ENCODE results near the gene GRM4. TPM values are rescaled to one million over a fixed set of nuclear protein-coding genes. Genes with fewer than 3 reads are reported as not detected.

GRM4 gene
- total RNA-seq, 1 experiment from 2014 or later, result not detected

- Histone ChIP-seq H3K36me3 (ENCODE audit: low read depth, low read length) (no peaks in the 10 kb centered on the region), H3K4me3 (ENCODE audit: low read length) (no peak overlapping the region), H3K79me2 (ENCODE audit: low read length) (no peaks in the 10 kb centered on the region), H3K9me3 (ENCODE audit: low read length) (no peaks in the 10 kb centered on the region), H3K4me2 (ENCODE audit: low read length) (no peak overlapping the region), H4K20me1 (ENCODE audit: low read length) (no peaks in the 10 kb centered on the region), H2AFZ (ENCODE audit: low read length) (no peak overlapping the region), H3K4me1 (ENCODE audit: insufficient read depth, low read length) (peaks cover 3% of the 10 kb centered on the region; the same call in 1 of the 2 replicates), H3K9me2 (replicated peaks; ENCODE audit: low read length) (no peaks in the 10 kb centered on the region), H3K27me3 (ENCODE audit: low read length) (peaks cover 22% of the 10 kb centered on the region), H3K27ac (ENCODE audit: low read length) (no peak overlapping the region), H3K9ac (ENCODE audit: low read length) (no peak overlapping the region), H3F3A (ENCODE audit: low read length, unreplicated experiment) (no peaks in the 10 kb centered on the region)
- DNase-seq, result no peak
- ChIA-PET CTCF (interaction anchor here (0.6 kb wide), 1 partner anchor 98 kb away, joined by 3 read pairs; no protein-coding TSS in a partner anchor), POLR2A (ENCODE audit: unreplicated experiment) (no interaction called here)
- ATAC-seq, result no peak
- no TSS peak for BruUV-seq (replicated peaks)
- TF ChIP-seq EZH2 (IDR thresholded peaks at IDR 0.05; ENCODE audit: low read length, unreplicated experiment), result no peak
- intact Hi-C loops (cut with micrococcal nuclease), result loop anchor here (5.0 kb wide), 1 partner anchor 386 kb away; no protein-coding TSS in a partner anchor
Observed at GRCh38 chr6:34152806-34153520, 7.1 kb upstream of the GRM4 start.

- intact Hi-C loops (cut with micrococcal nuclease), result loop anchor here (5.0 kb wide), 1 partner anchor 385 kb away; no protein-coding TSS in a partner anchor
- Histone ChIP-seq H3K27me3 (ENCODE audit: low read length) (peaks cover 22% of the 10 kb centered on the region), H3K4me1 (ENCODE audit: insufficient read depth, low read length) (peaks cover 3% of the 10 kb centered on the region; the same call in 1 of the 2 replicates), H3K9me3 (ENCODE audit: low read length) (no peaks in the 10 kb centered on the region), H3K79me2 (ENCODE audit: low read length) (no peaks in the 10 kb centered on the region), H4K20me1 (ENCODE audit: low read length) (no peaks in the 10 kb centered on the region), H3K9me2 (replicated peaks; ENCODE audit: low read length) (no peaks in the 10 kb centered on the region), H3K4me3 (ENCODE audit: low read length) (no peak overlapping the region), H3K4me2 (ENCODE audit: low read length) (no peak overlapping the region), H3K9ac (ENCODE audit: low read length) (no peak overlapping the region), H3K36me3 (ENCODE audit: low read depth, low read length) (no peaks in the 10 kb centered on the region), H3K27ac (ENCODE audit: low read length) (no peak overlapping the region), H2AFZ (ENCODE audit: low read length) (no peak overlapping the region), H3F3A (ENCODE audit: low read length, unreplicated experiment) (no peaks in the 10 kb centered on the region)
- BruUV-seq (replicated peaks), result no TSS peak
- ChIA-PET POLR2A (ENCODE audit: unreplicated experiment) (no interaction called here), CTCF (interaction anchor here (0.6 kb wide), 1 partner anchor 97 kb away, joined by 3 read pairs; no protein-coding TSS in a partner anchor)
- ATAC-seq (no peak), DNase-seq (no peak)
- TF ChIP-seq EZH2 (IDR thresholded peaks at IDR 0.05; ENCODE audit: low read length, unreplicated experiment) (no peak), CTCF (conservative IDR thresholded peaks at IDR 0.05; ENCODE audit: low read depth, low read length) (no peak), EZH2phosphoT487 (IDR thresholded peaks at IDR 0.05; ENCODE audit: borderline replicate concordance, low read length) (no peak)
Observed at GRCh38 chr6:34152042-34152524, 6.2 kb upstream of the GRM4 start.

- H4K20me1 ChIP-seq (ENCODE audit: low read length), result no peaks in the 10 kb centered on the region
- H3K4me1 ChIP-seq (ENCODE audit: insufficient read depth, low read length), result peaks cover 3% of the 10 kb centered on the region; the same call in 1 of the 2 replicates
- DNase-seq, result no peak
- TF ChIP-seq EZH2phosphoT487 (IDR thresholded peaks at IDR 0.05; ENCODE audit: borderline replicate concordance, low read length) (no peak), EZH2 (IDR thresholded peaks at IDR 0.05; ENCODE audit: low read length, unreplicated experiment) (no peak), CTCF (conservative IDR thresholded peaks at IDR 0.05; ENCODE audit: low read depth, low read length) (peak; percentile 27; the same call in 1 of the 2 replicates)
- no peak overlapping the region for H2AFZ ChIP-seq (ENCODE audit: low read length)
- H3K4me3 ChIP-seq (ENCODE audit: low read length), result no peak overlapping the region
- H3K9ac ChIP-seq (ENCODE audit: low read length), result no peak overlapping the region
- ChIA-PET POLR2A (ENCODE audit: unreplicated experiment) (no interaction called here), CTCF (no interaction called here)
- BruUV-seq (replicated peaks), result no TSS peak
- no peak overlapping the region for H3K4me2 ChIP-seq (ENCODE audit: low read length)
- no peak overlapping the region for H3K27ac ChIP-seq (ENCODE audit: low read length)
- no peaks in the 10 kb centered on the region for H3K36me3 ChIP-seq (ENCODE audit: low read depth, low read length)
- H3K9me3 ChIP-seq (ENCODE audit: low read length), result no peaks in the 10 kb centered on the region
- peaks cover 22% of the 10 kb centered on the region for H3K27me3 ChIP-seq (ENCODE audit: low read length)
- ATAC-seq, result no peak
- H3K9me2 ChIP-seq (replicated peaks; ENCODE audit: low read length), result no peaks in the 10 kb centered on the region
- H3F3A ChIP-seq (ENCODE audit: low read length, unreplicated experiment), result no peaks in the 10 kb centered on the region
- intact Hi-C loops (cut with micrococcal nuclease), result loop anchor here (5.0 kb wide), 1 partner anchor 384 kb away; no protein-coding TSS in a partner anchor
- H3K79me2 ChIP-seq (ENCODE audit: low read length), result no peaks in the 10 kb centered on the region
Observed at GRCh38 chr6:34151321-34152041, 5.6 kb upstream of the GRM4 start.
